IMR-90 (cell line): ENCODE measurements around the gene CYP4F22.

Experiments used
- BHLHE40 ChIP-seq: fragments of 150-350 bp; IDR thresholded peaks from 2 replicates; pipeline ENCODE4 v1.6.1; 2016; ENCODE audit warnings: mild to moderate bottlenecking, low read depth, low read length
- CEBPB ChIP-seq: IDR thresholded peaks from 2 replicates; pipeline ENCODE4 v1.6.1; 2012; ENCODE audit warnings: low read depth, low read length, improper control_type of control experiment
- CHD1 ChIP-seq: IDR thresholded peaks from 2 replicates; pipeline ENCODE4 v1.6.1; 2012; ENCODE audit warnings: low read depth, low read length, improper control_type of control experiment
- FOS ChIP-seq: fragments of 150-350 bp; IDR thresholded peaks from 2 replicates; pipeline ENCODE4 v1.6.1; 2016; ENCODE audit warnings: low read depth, low read length
- MAFK ChIP-seq: IDR thresholded peaks from 2 replicates; pipeline ENCODE4 v1.6.1; 2012; ENCODE audit warnings: low read depth, low read length, improper control_type of control experiment
- MAZ ChIP-seq: IDR thresholded peaks from 2 replicates; pipeline ENCODE4 v1.6.1; 2012; ENCODE audit warnings: low read depth, mild to moderate bottlenecking, low read length, improper control_type of control experiment, moderate library complexity, borderline replicate concordance
- POLR2A ChIP-seq: IDR thresholded peaks from 2 replicates; pipeline ENCODE4 v1.6.1; 2012; ENCODE audit warnings: mild to moderate bottlenecking, low read depth, low read length
- RCOR1 ChIP-seq: IDR thresholded peaks from 2 replicates; pipeline ENCODE4 v1.6.1; 2012; ENCODE audit warnings: mild to moderate bottlenecking, low read length, improper control_type of control experiment; ENCODE audit not compliant: insufficient replicate concordance
- RFX5 ChIP-seq: IDR thresholded peaks from 2 replicates; pipeline ENCODE4 v1.8.0; 2012; ENCODE audit warnings: low read depth, mild to moderate bottlenecking, low read length, moderate library complexity
- SMC3 ChIP-seq: fragments of 150-350 bp; IDR thresholded peaks from 2 replicates; pipeline ENCODE4 v1.6.1; 2016; ENCODE audit warnings: low read depth, mild to moderate bottlenecking, antibody characterized with exemption, low read length, moderate library complexity
- USF2 ChIP-seq: fragments of 150-350 bp; IDR thresholded peaks from 2 replicates; pipeline ENCODE4 v1.6.1; 2017; ENCODE audit warnings: mild to moderate bottlenecking, antibody characterized with exemption, low read length, low read depth
- TF ChIP-seq, protein P1 (sequence below): conservative IDR thresholded peaks from 2 replicates; pipeline ENCODE4 v1.5.1; 2012; ENCODE audit warnings: mild to moderate bottlenecking, low read depth, low read length, improper control_type of control experiment

DNA sequence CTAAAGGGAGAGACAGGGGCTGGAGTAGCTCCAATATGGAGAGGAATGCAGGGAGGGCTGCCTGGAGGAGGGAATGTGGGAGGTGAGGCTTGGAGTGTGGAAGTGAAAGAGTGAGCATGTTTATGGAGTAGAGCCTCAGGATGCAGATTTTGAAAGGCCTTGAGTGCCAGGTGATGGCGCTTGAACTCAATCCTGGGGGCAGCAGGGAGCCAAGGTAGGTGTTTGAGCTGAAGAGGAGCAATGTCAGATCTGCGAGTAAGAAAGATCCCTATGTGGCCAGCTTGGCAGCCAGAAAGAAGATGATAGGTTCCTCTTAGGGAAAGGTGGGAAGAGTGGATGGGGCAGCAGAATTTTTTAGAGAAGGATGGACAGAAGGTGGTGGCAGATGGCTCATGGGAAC, 40.3 kb downstream of the CYP4F22 start:
- TF ChIP-seq USF2 = no peak
- TF ChIP-seq, protein P1, sequence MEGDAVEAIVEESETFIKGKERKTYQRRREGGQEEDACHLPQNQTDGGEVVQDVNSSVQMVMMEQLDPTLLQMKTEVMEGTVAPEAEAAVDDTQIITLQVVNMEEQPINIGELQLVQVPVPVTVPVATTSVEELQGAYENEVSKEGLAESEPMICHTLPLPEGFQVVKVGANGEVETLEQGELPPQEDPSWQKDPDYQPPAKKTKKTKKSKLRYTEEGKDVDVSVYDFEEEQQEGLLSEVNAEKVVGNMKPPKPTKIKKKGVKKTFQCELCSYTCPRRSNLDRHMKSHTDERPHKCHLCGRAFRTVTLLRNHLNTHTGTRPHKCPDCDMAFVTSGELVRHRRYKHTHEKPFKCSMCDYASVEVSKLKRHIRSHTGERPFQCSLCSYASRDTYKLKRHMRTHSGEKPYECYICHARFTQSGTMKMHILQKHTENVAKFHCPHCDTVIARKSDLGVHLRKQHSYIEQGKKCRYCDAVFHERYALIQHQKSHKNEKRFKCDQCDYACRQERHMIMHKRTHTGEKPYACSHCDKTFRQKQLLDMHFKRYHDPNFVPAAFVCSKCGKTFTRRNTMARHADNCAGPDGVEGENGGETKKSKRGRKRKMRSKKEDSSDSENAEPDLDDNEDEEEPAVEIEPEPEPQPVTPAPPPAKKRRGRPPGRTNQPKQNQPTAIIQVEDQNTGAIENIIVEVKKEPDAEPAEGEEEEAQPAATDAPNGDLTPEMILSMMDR = no peak
- no peak for TF ChIP-seq CEBPB
- no peak for TF ChIP-seq POLR2A
- TF ChIP-seq FOS = no peak
- TF ChIP-seq SMC3 = no peak
- no peak for TF ChIP-seq BHLHE40
- no peak for TF ChIP-seq RFX5
- TF ChIP-seq MAZ = no peak
- TF ChIP-seq RCOR1 = no peak
- no peak for TF ChIP-seq MAFK
- no peak for TF ChIP-seq CHD1
